ENCODE results near the gene FBLN1.
"Not testable (repeated sequence)": the region's sequence is repeated elsewhere in the genome, so short reads cannot be mapped to it uniquely, and the experiment has no call there.

DNA sequence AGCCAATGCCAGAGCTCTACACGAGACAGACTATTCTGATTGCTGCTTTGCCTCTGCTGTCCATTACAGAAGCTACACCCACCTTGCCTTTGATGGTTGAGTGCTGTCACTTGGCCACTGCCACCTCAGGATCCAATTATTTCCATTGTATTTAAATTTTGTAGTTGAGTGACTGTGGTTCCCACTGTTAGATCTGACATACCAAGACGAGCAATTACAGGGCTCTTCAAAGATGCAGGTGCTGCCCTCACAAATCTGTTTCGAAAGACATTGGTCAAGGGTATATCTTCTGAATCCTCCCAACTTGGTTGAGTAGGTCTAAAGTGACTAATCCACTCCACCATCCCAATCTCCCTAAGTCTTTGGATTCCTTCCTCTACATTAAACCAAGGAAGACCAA, 57.4 kb downstream of the FBLN1 start:
- TF ChIP-seq, protein P1, sequence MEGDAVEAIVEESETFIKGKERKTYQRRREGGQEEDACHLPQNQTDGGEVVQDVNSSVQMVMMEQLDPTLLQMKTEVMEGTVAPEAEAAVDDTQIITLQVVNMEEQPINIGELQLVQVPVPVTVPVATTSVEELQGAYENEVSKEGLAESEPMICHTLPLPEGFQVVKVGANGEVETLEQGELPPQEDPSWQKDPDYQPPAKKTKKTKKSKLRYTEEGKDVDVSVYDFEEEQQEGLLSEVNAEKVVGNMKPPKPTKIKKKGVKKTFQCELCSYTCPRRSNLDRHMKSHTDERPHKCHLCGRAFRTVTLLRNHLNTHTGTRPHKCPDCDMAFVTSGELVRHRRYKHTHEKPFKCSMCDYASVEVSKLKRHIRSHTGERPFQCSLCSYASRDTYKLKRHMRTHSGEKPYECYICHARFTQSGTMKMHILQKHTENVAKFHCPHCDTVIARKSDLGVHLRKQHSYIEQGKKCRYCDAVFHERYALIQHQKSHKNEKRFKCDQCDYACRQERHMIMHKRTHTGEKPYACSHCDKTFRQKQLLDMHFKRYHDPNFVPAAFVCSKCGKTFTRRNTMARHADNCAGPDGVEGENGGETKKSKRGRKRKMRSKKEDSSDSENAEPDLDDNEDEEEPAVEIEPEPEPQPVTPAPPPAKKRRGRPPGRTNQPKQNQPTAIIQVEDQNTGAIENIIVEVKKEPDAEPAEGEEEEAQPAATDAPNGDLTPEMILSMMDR (IDR thresholded peaks at IDR 0.05): not testable (repeated sequence)
- TF ChIP-seq POLR2A (IDR thresholded peaks at IDR 0.05): not testable (repeated sequence)
